ENCODE results near the gene CORIN. TPM values are rescaled to one million over a fixed set of nuclear protein-coding genes. Genes with fewer than 3 reads are reported as not detected.

Gene CORIN
- total RNA-seq (1 to 10 TPM; 1.4 to 1.7 TPM), polyA plus RNA-seq (ENCODE audit: insufficient read length in 2 of 2) (1 to 10 TPM; 1.8 to 1.9 TPM)
- long read RNA-seq, donor 1 = 0 reads
- long read RNA-seq, donor 2 = 0 reads
- long read RNA-seq, donor 3 = 0 reads
- long read RNA-seq, donor 4 = 0 reads

GRCh38 chr4:47837908-47838294, at the start of gene CORIN:
CORIN (minus strand) TSS chr4:47838067; CDS start chr4:47837949, 118 bp downstream.
- Histone ChIP-seq H3K9me3 (ENCODE audit: control insufficient read depth, insufficient read depth, low read length) (peaks cover under 1% of the 10 kb centered on the region), H3K4me1 (ENCODE audit: control insufficient read depth, insufficient read depth, low read length) (peaks cover 21% of the 10 kb centered on the region), H3K27me3 (ENCODE audit: control insufficient read depth, insufficient read depth, low read length) (peaks cover 25% of the 10 kb centered on the region), H3K36me3 (ENCODE audit: control insufficient read depth, insufficient read depth, low read length) (no peaks in the 10 kb centered on the region), H3K4me3 (ENCODE audit: low read depth, low read length) (peak within 1 kb of the TSS; percentile 49), H3K27ac (ENCODE audit: low read depth, low read length) (no peak within 1 kb of the TSS)
- 2% methylated on average over 12 of the region's 16 CpGs for WGBS (ENCODE audit: insufficient coverage)
- DNase-seq (ENCODE audit: low read depth in 4 of 6, low spot score in 6 of 6) = no peak

- H3K4me1 ChIP-seq (ENCODE audit: control insufficient read depth, insufficient read depth, low read length) = no peaks in the 10 kb centered on the region
- no CpG with 5 or more reads among the region's 3 CpGs for WGBS (ENCODE audit: insufficient coverage)
- H3K36me3 ChIP-seq (ENCODE audit: control insufficient read depth, insufficient read depth, low read length) = peaks cover 9% of the 10 kb centered on the region
- no peaks in the 10 kb centered on the region for H3K27me3 ChIP-seq (ENCODE audit: control insufficient read depth, insufficient read depth, low read length)
- no peaks in the 10 kb centered on the region for H3K9me3 ChIP-seq (ENCODE audit: control insufficient read depth, insufficient read depth, low read length)
- DNase-seq (ENCODE audit: low read depth in 4 of 6, low spot score in 6 of 6) = peak in 2 of 6 donors; percentile 2 to 15
- peak overlapping the region; percentile 13 for H3K27ac ChIP-seq (ENCODE audit: low read depth, low read length)
- no peak overlapping the region for H3K4me3 ChIP-seq (ENCODE audit: low read depth, low read length)
Measured at GRCh38 chr4:47882228-47882627, 44.4 kb upstream of the CORIN start.

- no peak overlapping the region for H3K27ac ChIP-seq (ENCODE audit: low read depth, low read length)
- H3K9me3 ChIP-seq (ENCODE audit: control insufficient read depth, insufficient read depth, low read length) = no peaks in the 10 kb centered on the region
- no peak for DNase-seq (ENCODE audit: low read depth in 4 of 6, low spot score in 6 of 6)
- no peaks in the 10 kb centered on the region for H3K4me1 ChIP-seq (ENCODE audit: control insufficient read depth, insufficient read depth, low read length)
- H3K4me3 ChIP-seq (ENCODE audit: low read depth, low read length) = no peak overlapping the region
- peaks cover 5% of the 10 kb centered on the region for H3K36me3 ChIP-seq (ENCODE audit: control insufficient read depth, insufficient read depth, low read length)
- H3K27me3 ChIP-seq (ENCODE audit: control insufficient read depth, insufficient read depth, low read length) = no peaks in the 10 kb centered on the region
Measured at GRCh38 chr4:47879458-47879857, 41.6 kb upstream of the CORIN start.

GRCh38 chr4:47876784-47877546, 39.1 kb upstream of the CORIN start:
- Histone ChIP-seq H3K27ac (ENCODE audit: low read depth, low read length) (no peak overlapping the region), H3K27me3 (ENCODE audit: control insufficient read depth, insufficient read depth, low read length) (no peaks in the 10 kb centered on the region), H3K4me3 (ENCODE audit: low read depth, low read length) (no peak overlapping the region), H3K4me1 (ENCODE audit: control insufficient read depth, insufficient read depth, low read length) (no peaks in the 10 kb centered on the region), H3K36me3 (ENCODE audit: control insufficient read depth, insufficient read depth, low read length) (no peaks in the 10 kb centered on the region), H3K9me3 (ENCODE audit: control insufficient read depth, insufficient read depth, low read length) (peaks cover 14% of the 10 kb centered on the region)
- WGBS (ENCODE audit: insufficient coverage) = no CpG with 5 or more reads among the region's 3 CpGs
- DNase-seq (ENCODE audit: low read depth in 4 of 6, low spot score in 6 of 6) = peak in 1 of 6 donors; percentile 3

GRCh38 chr4:47876310-47876709, 38.4 kb upstream of the CORIN start:
- Histone ChIP-seq H3K36me3 (ENCODE audit: control insufficient read depth, insufficient read depth, low read length) (no peaks in the 10 kb centered on the region), H3K9me3 (ENCODE audit: control insufficient read depth, insufficient read depth, low read length) (peaks cover 15% of the 10 kb centered on the region), H3K27me3 (ENCODE audit: control insufficient read depth, insufficient read depth, low read length) (no peaks in the 10 kb centered on the region), H3K4me3 (ENCODE audit: low read depth, low read length) (no peak overlapping the region), H3K27ac (ENCODE audit: low read depth, low read length) (no peak overlapping the region), H3K4me1 (ENCODE audit: control insufficient read depth, insufficient read depth, low read length) (no peaks in the 10 kb centered on the region)
- DNase-seq (ENCODE audit: low read depth in 4 of 6, low spot score in 6 of 6) = no peak

- H3K27me3 ChIP-seq (ENCODE audit: control insufficient read depth, insufficient read depth, low read length) = no peaks in the 10 kb centered on the region
- H3K4me3 ChIP-seq (ENCODE audit: low read depth, low read length) = no peak overlapping the region
- H3K27ac ChIP-seq (ENCODE audit: low read depth, low read length) = no peak overlapping the region
- H3K4me1 ChIP-seq (ENCODE audit: control insufficient read depth, insufficient read depth, low read length) = no peaks in the 10 kb centered on the region
- DNase-seq (ENCODE audit: low read depth in 4 of 6, low spot score in 6 of 6) = no peak
- peaks cover 16% of the 10 kb centered on the region for H3K9me3 ChIP-seq (ENCODE audit: control insufficient read depth, insufficient read depth, low read length)
- H3K36me3 ChIP-seq (ENCODE audit: control insufficient read depth, insufficient read depth, low read length) = no peaks in the 10 kb centered on the region
- 95% methylated on average over 2 of the region's 3 CpGs for WGBS (ENCODE audit: insufficient coverage)
Measured at GRCh38 chr4:47873877-47874541, 36.1 kb upstream of the CORIN start.

GRCh38 chr4:47863486-47863885, 25.6 kb upstream of the CORIN start:
- no peak overlapping the region for H3K4me3 ChIP-seq (ENCODE audit: low read depth, low read length)
- no peak for DNase-seq (ENCODE audit: low read depth in 4 of 6, low spot score in 6 of 6)
- no peak overlapping the region for H3K27ac ChIP-seq (ENCODE audit: low read depth, low read length)
- WGBS (ENCODE audit: insufficient coverage) = 100% methylated on average over 3 of the region's 4 CpGs
- H3K27me3 ChIP-seq (ENCODE audit: control insufficient read depth, insufficient read depth, low read length) = no peaks in the 10 kb centered on the region
- no peaks in the 10 kb centered on the region for H3K9me3 ChIP-seq (ENCODE audit: control insufficient read depth, insufficient read depth, low read length)
- no peaks in the 10 kb centered on the region for H3K36me3 ChIP-seq (ENCODE audit: control insufficient read depth, insufficient read depth, low read length)
- H3K4me1 ChIP-seq (ENCODE audit: control insufficient read depth, insufficient read depth, low read length) = no peaks in the 10 kb centered on the region

GRCh38 chr4:47862297-47862696, 24.4 kb upstream of the CORIN start:
- WGBS (ENCODE audit: insufficient coverage) = no CpG with 5 or more reads among the region's 3 CpGs
- Histone ChIP-seq H3K36me3 (ENCODE audit: control insufficient read depth, insufficient read depth, low read length) (no peaks in the 10 kb centered on the region), H3K27me3 (ENCODE audit: control insufficient read depth, insufficient read depth, low read length) (no peaks in the 10 kb centered on the region), H3K4me3 (ENCODE audit: low read depth, low read length) (no peak overlapping the region), H3K4me1 (ENCODE audit: control insufficient read depth, insufficient read depth, low read length) (no peaks in the 10 kb centered on the region), H3K27ac (ENCODE audit: low read depth, low read length) (no peak overlapping the region), H3K9me3 (ENCODE audit: control insufficient read depth, insufficient read depth, low read length) (no peaks in the 10 kb centered on the region)
- DNase-seq (ENCODE audit: low read depth in 4 of 6, low spot score in 6 of 6) = no peak

- no peaks in the 10 kb centered on the region for H3K27me3 ChIP-seq (ENCODE audit: control insufficient read depth, insufficient read depth, low read length)
- H3K27ac ChIP-seq (ENCODE audit: low read depth, low read length) = no peak overlapping the region
- no peaks in the 10 kb centered on the region for H3K36me3 ChIP-seq (ENCODE audit: control insufficient read depth, insufficient read depth, low read length)
- H3K4me3 ChIP-seq (ENCODE audit: low read depth, low read length) = no peak overlapping the region
- WGBS (ENCODE audit: insufficient coverage) = no CpG with 5 or more reads among the region's 1 CpG
- H3K4me1 ChIP-seq (ENCODE audit: control insufficient read depth, insufficient read depth, low read length) = no peaks in the 10 kb centered on the region
- no peak for DNase-seq (ENCODE audit: low read depth in 4 of 6, low spot score in 6 of 6)
- no peaks in the 10 kb centered on the region for H3K9me3 ChIP-seq (ENCODE audit: control insufficient read depth, insufficient read depth, low read length)
Measured at GRCh38 chr4:47860305-47860704, 22.4 kb upstream of the CORIN start.

- 80% methylated on average over 1 of the region's 2 CpGs for WGBS (ENCODE audit: insufficient coverage)
- H3K9me3 ChIP-seq (ENCODE audit: control insufficient read depth, insufficient read depth, low read length) = no peaks in the 10 kb centered on the region
- no peak overlapping the region for H3K27ac ChIP-seq (ENCODE audit: low read depth, low read length)
- H3K27me3 ChIP-seq (ENCODE audit: control insufficient read depth, insufficient read depth, low read length) = no peaks in the 10 kb centered on the region
- no peaks in the 10 kb centered on the region for H3K4me1 ChIP-seq (ENCODE audit: control insufficient read depth, insufficient read depth, low read length)
- H3K36me3 ChIP-seq (ENCODE audit: control insufficient read depth, insufficient read depth, low read length) = no peaks in the 10 kb centered on the region
- no peak for DNase-seq (ENCODE audit: low read depth in 4 of 6, low spot score in 6 of 6)
- no peak overlapping the region for H3K4me3 ChIP-seq (ENCODE audit: low read depth, low read length)
Measured at GRCh38 chr4:47858006-47858405, 20.1 kb upstream of the CORIN start.
